HL-60 (cell line): ENCODE data around the gene FRMPD4.

Experiments used
- GABPA ChIP-seq: IDR thresholded peaks from 2 replicates; pipeline ENCODE4 v1.6.1; 2012; ENCODE audit warnings: low read depth
- POLR2AphosphoS5 ChIP-seq: IDR thresholded peaks from 2 replicates; pipeline ENCODE4 v1.6.1; 2012; ENCODE audit warnings: low read depth
- SPI1 ChIP-seq: IDR thresholded peaks from 2 replicates; pipeline ENCODE4 v1.6.1; 2012; ENCODE audit warnings: low read depth, mild to moderate bottlenecking, borderline replicate concordance
- TF ChIP-seq, protein P1 (sequence below): IDR thresholded peaks from one replicate; pipeline ENCODE4 v1.5.1; 2011; ENCODE audit warnings: low read length, control low read depth, inconsistent platforms; ENCODE audit not compliant: insufficient read depth
- TF ChIP-seq, protein P2 (sequence below): IDR thresholded peaks from 2 replicates; pipeline ENCODE4 v1.6.1; 2012; ENCODE audit warnings: low read depth; ENCODE audit not compliant: insufficient replicate concordance

DNA sequence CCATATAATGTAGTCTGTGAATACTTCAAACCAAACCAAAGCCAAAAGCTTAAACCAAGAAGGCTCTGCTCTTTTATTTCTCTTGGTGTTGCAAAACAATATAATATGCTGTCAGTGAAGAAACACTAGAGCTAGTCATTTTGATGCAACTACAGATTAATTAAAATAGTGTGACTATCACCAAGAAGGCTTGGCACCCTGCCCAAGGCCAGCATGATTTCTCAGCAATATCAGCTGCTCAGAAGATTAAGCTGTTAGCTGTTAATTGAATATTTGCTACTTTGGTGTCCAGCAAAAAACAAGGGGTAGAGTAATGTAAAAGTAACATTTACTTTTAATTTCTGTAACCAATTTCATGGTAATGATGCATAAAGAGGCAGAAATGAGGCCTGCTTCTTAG is 548.1 kb downstream of the FRMPD4 start:
- TF ChIP-seq GABPA (no peak), POLR2AphosphoS5 (no peak), SPI1 (no peak)
- TF ChIP-seq, protein P1, sequence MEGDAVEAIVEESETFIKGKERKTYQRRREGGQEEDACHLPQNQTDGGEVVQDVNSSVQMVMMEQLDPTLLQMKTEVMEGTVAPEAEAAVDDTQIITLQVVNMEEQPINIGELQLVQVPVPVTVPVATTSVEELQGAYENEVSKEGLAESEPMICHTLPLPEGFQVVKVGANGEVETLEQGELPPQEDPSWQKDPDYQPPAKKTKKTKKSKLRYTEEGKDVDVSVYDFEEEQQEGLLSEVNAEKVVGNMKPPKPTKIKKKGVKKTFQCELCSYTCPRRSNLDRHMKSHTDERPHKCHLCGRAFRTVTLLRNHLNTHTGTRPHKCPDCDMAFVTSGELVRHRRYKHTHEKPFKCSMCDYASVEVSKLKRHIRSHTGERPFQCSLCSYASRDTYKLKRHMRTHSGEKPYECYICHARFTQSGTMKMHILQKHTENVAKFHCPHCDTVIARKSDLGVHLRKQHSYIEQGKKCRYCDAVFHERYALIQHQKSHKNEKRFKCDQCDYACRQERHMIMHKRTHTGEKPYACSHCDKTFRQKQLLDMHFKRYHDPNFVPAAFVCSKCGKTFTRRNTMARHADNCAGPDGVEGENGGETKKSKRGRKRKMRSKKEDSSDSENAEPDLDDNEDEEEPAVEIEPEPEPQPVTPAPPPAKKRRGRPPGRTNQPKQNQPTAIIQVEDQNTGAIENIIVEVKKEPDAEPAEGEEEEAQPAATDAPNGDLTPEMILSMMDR, result no peak
- TF ChIP-seq, protein P2, sequence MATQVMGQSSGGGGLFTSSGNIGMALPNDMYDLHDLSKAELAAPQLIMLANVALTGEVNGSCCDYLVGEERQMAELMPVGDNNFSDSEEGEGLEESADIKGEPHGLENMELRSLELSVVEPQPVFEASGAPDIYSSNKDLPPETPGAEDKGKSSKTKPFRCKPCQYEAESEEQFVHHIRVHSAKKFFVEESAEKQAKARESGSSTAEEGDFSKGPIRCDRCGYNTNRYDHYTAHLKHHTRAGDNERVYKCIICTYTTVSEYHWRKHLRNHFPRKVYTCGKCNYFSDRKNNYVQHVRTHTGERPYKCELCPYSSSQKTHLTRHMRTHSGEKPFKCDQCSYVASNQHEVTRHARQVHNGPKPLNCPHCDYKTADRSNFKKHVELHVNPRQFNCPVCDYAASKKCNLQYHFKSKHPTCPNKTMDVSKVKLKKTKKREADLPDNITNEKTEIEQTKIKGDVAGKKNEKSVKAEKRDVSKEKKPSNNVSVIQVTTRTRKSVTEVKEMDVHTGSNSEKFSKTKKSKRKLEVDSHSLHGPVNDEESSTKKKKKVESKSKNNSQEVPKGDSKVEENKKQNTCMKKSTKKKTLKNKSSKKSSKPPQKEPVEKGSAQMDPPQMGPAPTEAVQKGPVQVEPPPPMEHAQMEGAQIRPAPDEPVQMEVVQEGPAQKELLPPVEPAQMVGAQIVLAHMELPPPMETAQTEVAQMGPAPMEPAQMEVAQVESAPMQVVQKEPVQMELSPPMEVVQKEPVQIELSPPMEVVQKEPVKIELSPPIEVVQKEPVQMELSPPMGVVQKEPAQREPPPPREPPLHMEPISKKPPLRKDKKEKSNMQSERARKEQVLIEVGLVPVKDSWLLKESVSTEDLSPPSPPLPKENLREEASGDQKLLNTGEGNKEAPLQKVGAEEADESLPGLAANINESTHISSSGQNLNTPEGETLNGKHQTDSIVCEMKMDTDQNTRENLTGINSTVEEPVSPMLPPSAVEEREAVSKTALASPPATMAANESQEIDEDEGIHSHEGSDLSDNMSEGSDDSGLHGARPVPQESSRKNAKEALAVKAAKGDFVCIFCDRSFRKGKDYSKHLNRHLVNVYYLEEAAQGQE, result no peak
